ENCODE measurements around the gene TMEM72. TPM values are rescaled to one million over a fixed set of nuclear protein-coding genes. Genes with fewer than 3 reads are reported as not detected.

TMEM72 gene
- total and polyA plus RNA-seq, 2 of the 13 experiments (the other 11 are each of a cell fraction or from before 2014, with no cell fraction given): 0.04 TPM; not detected in 1

DNA sequence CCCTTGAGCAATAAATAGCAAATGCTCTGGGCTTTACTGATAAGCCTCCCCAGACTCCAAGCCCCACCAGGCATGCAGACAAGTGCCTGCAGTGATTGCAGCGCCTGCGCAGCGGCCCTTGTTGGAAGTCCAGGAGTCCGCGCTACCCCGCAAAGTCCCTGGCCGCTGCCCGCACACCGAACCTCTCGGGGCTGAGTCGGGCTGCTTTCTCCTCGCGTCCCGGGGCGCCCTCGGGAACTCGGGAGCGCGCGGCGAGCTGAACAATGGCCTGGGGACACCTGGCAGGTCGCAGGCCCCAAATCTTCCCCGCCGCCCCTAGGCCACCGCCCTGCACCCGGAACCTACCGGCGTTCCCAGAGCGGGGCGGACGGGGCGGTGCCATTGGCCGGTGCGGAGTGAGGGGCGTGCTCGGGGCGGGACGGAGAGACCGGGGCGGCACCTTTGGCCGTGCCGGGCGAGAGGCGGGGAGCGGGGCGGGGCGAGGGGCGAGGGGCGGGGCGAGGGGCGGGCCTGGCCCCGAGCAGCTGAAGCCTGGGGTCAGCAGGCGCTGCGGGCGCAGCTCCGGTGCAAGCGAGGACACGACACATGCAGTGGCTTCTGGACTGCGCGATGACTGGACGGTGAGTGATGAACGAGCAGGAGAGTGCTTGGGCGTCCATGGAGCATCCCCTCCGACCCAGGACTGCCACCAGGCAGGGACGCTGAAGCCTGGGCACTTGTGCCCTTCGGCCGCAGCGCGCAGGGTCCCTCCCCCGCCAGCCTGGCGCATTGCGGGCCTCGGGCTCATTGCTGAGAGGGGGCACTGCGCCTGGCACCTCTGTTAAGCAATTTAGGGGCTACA, 48.3 kb downstream of the TMEM72 start, which contains the start of gene RASSF4 (continued):
- TF ChIP-seq, protein P1, sequence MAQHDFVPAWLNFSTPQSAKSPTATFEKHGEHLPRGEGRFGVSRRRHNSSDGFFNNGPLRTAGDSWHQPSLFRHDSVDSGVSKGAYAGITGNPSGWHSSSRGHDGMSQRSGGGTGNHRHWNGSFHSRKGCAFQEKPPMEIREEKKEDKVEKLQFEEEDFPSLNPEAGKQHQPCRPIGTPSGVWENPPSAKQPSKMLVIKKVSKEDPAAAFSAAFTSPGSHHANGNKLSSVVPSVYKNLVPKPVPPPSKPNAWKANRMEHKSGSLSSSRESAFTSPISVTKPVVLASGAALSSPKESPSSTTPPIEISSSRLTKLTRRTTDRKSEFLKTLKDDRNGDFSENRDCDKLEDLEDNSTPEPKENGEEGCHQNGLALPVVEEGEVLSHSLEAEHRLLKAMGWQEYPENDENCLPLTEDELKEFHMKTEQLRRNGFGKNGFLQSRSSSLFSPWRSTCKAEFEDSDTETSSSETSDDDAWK (CRISPR knock-in tag; IDR thresholded peaks at IDR 0.05): no peak
- no peak for TF ChIP-seq PAF1 (CRISPR knock-in tag; IDR thresholded peaks at IDR 0.05)
- TF ChIP-seq, protein P2, sequence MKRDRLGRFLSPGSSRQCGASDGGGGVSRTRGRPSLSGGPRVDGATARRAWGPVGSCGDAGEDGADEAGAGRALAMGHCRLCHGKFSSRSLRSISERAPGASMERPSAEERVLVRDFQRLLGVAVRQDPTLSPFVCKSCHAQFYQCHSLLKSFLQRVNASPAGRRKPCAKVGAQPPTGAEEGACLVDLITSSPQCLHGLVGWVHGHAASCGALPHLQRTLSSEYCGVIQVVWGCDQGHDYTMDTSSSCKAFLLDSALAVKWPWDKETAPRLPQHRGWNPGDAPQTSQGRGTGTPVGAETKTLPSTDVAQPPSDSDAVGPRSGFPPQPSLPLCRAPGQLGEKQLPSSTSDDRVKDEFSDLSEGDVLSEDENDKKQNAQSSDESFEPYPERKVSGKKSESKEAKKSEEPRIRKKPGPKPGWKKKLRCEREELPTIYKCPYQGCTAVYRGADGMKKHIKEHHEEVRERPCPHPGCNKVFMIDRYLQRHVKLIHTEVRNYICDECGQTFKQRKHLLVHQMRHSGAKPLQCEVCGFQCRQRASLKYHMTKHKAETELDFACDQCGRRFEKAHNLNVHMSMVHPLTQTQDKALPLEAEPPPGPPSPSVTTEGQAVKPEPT (CRISPR knock-in tag; IDR thresholded peaks at IDR 0.05; ENCODE audit: low read depth): peak; percentile 76; the same call in 1 of the 2 replicates
- TF ChIP-seq EEA1 (CRISPR knock-in tag; IDR thresholded peaks at IDR 0.05; ENCODE audit: borderline replicate concordance): no peak
- TF ChIP-seq, protein P3, sequence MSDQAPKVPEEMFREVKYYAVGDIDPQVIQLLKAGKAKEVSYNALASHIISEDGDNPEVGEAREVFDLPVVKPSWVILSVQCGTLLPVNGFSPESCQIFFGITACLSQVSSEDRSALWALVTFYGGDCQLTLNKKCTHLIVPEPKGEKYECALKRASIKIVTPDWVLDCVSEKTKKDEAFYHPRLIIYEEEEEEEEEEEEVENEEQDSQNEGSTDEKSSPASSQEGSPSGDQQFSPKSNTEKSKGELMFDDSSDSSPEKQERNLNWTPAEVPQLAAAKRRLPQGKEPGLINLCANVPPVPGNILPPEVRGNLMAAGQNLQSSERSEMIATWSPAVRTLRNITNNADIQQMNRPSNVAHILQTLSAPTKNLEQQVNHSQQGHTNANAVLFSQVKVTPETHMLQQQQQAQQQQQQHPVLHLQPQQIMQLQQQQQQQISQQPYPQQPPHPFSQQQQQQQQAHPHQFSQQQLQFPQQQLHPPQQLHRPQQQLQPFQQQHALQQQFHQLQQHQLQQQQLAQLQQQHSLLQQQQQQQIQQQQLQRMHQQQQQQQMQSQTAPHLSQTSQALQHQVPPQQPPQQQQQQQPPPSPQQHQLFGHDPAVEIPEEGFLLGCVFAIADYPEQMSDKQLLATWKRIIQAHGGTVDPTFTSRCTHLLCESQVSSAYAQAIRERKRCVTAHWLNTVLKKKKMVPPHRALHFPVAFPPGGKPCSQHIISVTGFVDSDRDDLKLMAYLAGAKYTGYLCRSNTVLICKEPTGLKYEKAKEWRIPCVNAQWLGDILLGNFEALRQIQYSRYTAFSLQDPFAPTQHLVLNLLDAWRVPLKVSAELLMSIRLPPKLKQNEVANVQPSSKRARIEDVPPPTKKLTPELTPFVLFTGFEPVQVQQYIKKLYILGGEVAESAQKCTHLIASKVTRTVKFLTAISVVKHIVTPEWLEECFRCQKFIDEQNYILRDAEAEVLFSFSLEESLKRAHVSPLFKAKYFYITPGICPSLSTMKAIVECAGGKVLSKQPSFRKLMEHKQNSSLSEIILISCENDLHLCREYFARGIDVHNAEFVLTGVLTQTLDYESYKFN (CRISPR knock-in tag; conservative IDR thresholded peaks at IDR 0.05): no peak; the same call in 1 of the 2 replicates
- TF ChIP-seq, protein P4, sequence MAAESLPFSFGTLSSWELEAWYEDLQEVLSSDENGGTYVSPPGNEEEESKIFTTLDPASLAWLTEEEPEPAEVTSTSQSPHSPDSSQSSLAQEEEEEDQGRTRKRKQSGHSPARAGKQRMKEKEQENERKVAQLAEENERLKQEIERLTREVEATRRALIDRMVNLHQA (CRISPR knock-in tag; IDR thresholded peaks at IDR 0.05): no peak
- no peak for TF ChIP-seq NFIB (CRISPR knock-in tag; IDR thresholded peaks at IDR 0.05; ENCODE audit: borderline replicate concordance)
- no peak for TF ChIP-seq ZNF720 (CRISPR knock-in tag; IDR thresholded peaks at IDR 0.05)
- TF ChIP-seq ZKSCAN1 (IDR thresholded peaks at IDR 0.05; ENCODE audit: low read length): no peak
- no peak for TF ChIP-seq HHEX (CRISPR knock-in tag; IDR thresholded peaks at IDR 0.05)
- peak; percentile 35; the same call in 1 of the 2 replicates for TF ChIP-seq GATA4 (IDR thresholded peaks at IDR 0.05; ENCODE audit: borderline replicate concordance, low read depth)
- peak; percentile 73 for TF ChIP-seq RARA (CRISPR knock-in tag; IDR thresholded peaks at IDR 0.05)
- TF ChIP-seq, protein P5, sequence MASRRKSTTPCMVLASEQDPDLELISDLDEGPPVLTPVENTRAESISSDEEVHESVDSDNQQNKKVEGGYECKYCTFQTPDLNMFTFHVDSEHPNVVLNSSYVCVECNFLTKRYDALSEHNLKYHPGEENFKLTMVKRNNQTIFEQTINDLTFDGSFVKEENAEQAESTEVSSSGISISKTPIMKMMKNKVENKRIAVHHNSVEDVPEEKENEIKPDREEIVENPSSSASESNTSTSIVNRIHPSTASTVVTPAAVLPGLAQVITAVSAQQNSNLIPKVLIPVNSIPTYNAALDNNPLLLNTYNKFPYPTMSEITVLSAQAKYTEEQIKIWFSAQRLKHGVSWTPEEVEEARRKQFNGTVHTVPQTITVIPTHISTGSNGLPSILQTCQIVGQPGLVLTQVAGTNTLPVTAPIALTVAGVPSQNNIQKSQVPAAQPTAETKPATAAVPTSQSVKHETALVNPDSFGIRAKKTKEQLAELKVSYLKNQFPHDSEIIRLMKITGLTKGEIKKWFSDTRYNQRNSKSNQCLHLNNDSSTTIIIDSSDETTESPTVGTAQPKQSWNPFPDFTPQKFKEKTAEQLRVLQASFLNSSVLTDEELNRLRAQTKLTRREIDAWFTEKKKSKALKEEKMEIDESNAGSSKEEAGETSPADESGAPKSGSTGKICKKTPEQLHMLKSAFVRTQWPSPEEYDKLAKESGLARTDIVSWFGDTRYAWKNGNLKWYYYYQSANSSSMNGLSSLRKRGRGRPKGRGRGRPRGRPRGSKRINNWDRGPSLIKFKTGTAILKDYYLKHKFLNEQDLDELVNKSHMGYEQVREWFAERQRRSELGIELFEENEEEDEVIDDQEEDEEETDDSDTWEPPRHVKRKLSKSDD (CRISPR knock-in tag; IDR thresholded peaks at IDR 0.05; ENCODE audit: low read depth): peak; percentile 50; the same call in 1 of the 2 replicates
- TF ChIP-seq, protein P6, sequence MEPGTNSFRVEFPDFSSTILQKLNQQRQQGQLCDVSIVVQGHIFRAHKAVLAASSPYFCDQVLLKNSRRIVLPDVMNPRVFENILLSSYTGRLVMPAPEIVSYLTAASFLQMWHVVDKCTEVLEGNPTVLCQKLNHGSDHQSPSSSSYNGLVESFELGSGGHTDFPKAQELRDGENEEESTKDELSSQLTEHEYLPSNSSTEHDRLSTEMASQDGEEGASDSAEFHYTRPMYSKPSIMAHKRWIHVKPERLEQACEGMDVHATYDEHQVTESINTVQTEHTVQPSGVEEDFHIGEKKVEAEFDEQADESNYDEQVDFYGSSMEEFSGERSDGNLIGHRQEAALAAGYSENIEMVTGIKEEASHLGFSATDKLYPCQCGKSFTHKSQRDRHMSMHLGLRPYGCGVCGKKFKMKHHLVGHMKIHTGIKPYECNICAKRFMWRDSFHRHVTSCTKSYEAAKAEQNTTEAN (CRISPR knock-in tag; conservative IDR thresholded peaks at IDR 0.05): peak; percentile 40; the same call in 1 of the 2 replicates
- no peak; the same call in 1 of the 2 replicates for TF ChIP-seq KLF13 (CRISPR knock-in tag; IDR thresholded peaks at IDR 0.05)
- peak; percentile 75 to 94 for TF ChIP-seq POLR2A (IDR thresholded peaks at IDR 0.05; ENCODE audit: insufficient read depth in 1 of 2, low read depth in 2 of 2, low read length in 2 of 2)
- TF ChIP-seq ZBTB1 (CRISPR knock-in tag; IDR thresholded peaks at IDR 0.05; ENCODE audit: borderline replicate concordance): no peak
- TF ChIP-seq KDM5B (CRISPR knock-in tag; IDR thresholded peaks at IDR 0.05; ENCODE audit: borderline replicate concordance): peak; percentile 49; the same call in 1 of the 2 replicates
